HepG2 (cell line): ENCODE data around the gene FXYD6. TPM values are rescaled to one million over a fixed set of nuclear protein-coding genes. Genes with fewer than 3 reads are reported as not detected.
A peak's percentile ranks its signal among the peaks of the same experiment; 100 is the strongest.

Experiments
- AFF4 ChIP-seq: sonication (generic); formaldehyde crosslinking; IDR thresholded peaks from 2 replicates; pipeline ENCODE4 v1.4.0; 2020; ENCODE audit warnings: missing genetic modification reagents
- ARHGAP35 ChIP-seq: sonication (generic); formaldehyde crosslinking; IDR thresholded peaks from 2 replicates; pipeline ENCODE4 v1.9.0; 2022; ENCODE audit warnings: mild to moderate bottlenecking, inconsistent platforms, moderate library complexity, missing genetic modification reagents, borderline replicate concordance
- ETV5 ChIP-seq: IDR thresholded peaks from 2 replicates; pipeline ENCODE4 v1.6.1; 2018; ENCODE audit warnings: missing biosample characterization, missing genetic modification reagents, inconsistent platforms, borderline replicate concordance
- KDM3A ChIP-seq: IDR thresholded peaks from 2 replicates; pipeline ENCODE4 v1.6.1; 2018; ENCODE audit warnings: low read depth, missing compliant biosample characterization
- ONECUT2 ChIP-seq: sonication (generic); formaldehyde crosslinking; IDR thresholded peaks from 2 replicates; pipeline ENCODE4 v1.4.0; 2020; ENCODE audit warnings: missing genetic modification reagents
- PRDM15 ChIP-seq: sonication (generic); formaldehyde crosslinking; IDR thresholded peaks from 2 replicates; pipeline ENCODE4 v1.4.0; 2020; ENCODE audit warnings: missing genetic modification reagents
- SKIL ChIP-seq: sonication (generic); formaldehyde crosslinking; IDR thresholded peaks from 2 replicates; pipeline ENCODE4 v1.8.0; 2022; ENCODE audit warnings: missing genetic modification reagents, mild to moderate bottlenecking, moderate library complexity, borderline replicate concordance
- TEAD2 ChIP-seq: sonication (generic); formaldehyde crosslinking; IDR thresholded peaks from 2 replicates; pipeline ENCODE4 v1.9.0; 2021; ENCODE audit warnings: missing genetic modification reagents
- UBTF ChIP-seq: sonication (generic); formaldehyde crosslinking; IDR thresholded peaks from 2 replicates; pipeline ENCODE4 v1.4.0; 2020; ENCODE audit warnings: mild to moderate bottlenecking, missing genetic modification reagents
- ZFAT ChIP-seq: sonication (generic); formaldehyde crosslinking; conservative IDR thresholded peaks from 2 replicates; pipeline ENCODE4 v1.8.1; 2023; ENCODE audit warnings: missing genetic modification reagents, inconsistent platforms
- ZFP1 ChIP-seq: IDR thresholded peaks from 2 replicates; pipeline ENCODE4 v1.6.1; 2016
- ZKSCAN5 ChIP-seq: sonication (generic); formaldehyde crosslinking; IDR thresholded peaks from 2 replicates; pipeline ENCODE4 v1.5.1; 2020; ENCODE audit warnings: mild to moderate bottlenecking, missing genetic modification reagents
- ZKSCAN8 ChIP-seq: IDR thresholded peaks from 2 replicates; pipeline ENCODE4 v1.6.1; 2016; ENCODE audit warnings: borderline replicate concordance, missing genetic modification reagents, missing compliant biosample characterization
- ZMAT5 ChIP-seq: sonication (generic); formaldehyde crosslinking; IDR thresholded peaks from 2 replicates; pipeline ENCODE4 v1.5.0; 2020; ENCODE audit warnings: mild to moderate bottlenecking, low read depth, missing genetic modification reagents, borderline replicate concordance
- ZMYM3 ChIP-seq: sonication (generic); formaldehyde crosslinking; IDR thresholded peaks from 2 replicates; pipeline ENCODE4 v1.5.1; 2020; ENCODE audit warnings: mild to moderate bottlenecking, missing genetic modification reagents
- ZNF563 ChIP-seq: sonication (generic); formaldehyde crosslinking; IDR thresholded peaks from 2 replicates; pipeline ENCODE4 v1.8.0; 2022; ENCODE audit warnings: mild to moderate bottlenecking, moderate library complexity, missing genetic modification reagents
- polyA plus RNA-seq, 8 experiments: library from polyadenylated mRNA; depleted of rRNA in 3 of 8; stranded (reverse) in 7 of 8; unstranded in 1 of 8; fragments of >200 nt; fragmentation: Illumina TruSeq in 4 of 8; extraction: Trizol in 4 of 8; gene quantifications; 2 replicates each; pipeline versions ENCODE4 v1.2.1 to v1.2.3, GENCODE V29; 2011 to 2016; ENCODE audit warnings: low read depth in 4 of 8, missing spikeins in 1 of 8, mixed read lengths in 1 of 8; ENCODE audit not compliant: insufficient read depth in 1 of 8
- total RNA-seq, 5 experiments: library from RNA; depleted of rRNA; stranded (reverse); fragments of >200 nt; fragmentation: Illumina TruSeq; extraction: Trizol; gene quantifications; 2 replicates each; pipeline ENCODE4 v1.2.3, GENCODE V29; 2016; ENCODE audit warnings: low read depth in 1 of 5

Gene FXYD6
- total and polyA plus RNA-seq, 2 of the 13 experiments (the other 11 are each of a cell fraction or from before 2014, with no cell fraction given), result not detected

GRCh38 chr11:117824571-117825537 is 51.6 kb downstream of the FXYD6 start, which contains the start of gene FXYD2 (continued):
- TF ChIP-seq ARHGAP35 (CRISPR knock-in tag), result no peak
- TF ChIP-seq KDM3A (CRISPR knock-in tag), result no peak
- 0 out of 2 replicates have a peak, but pooled peaks have one; percentile 22 for TF ChIP-seq ZNF563
- no peak for TF ChIP-seq ZFAT (CRISPR knock-in tag)
- no peak for TF ChIP-seq ZKSCAN8 (CRISPR knock-in tag)
- TF ChIP-seq ZKSCAN5 (CRISPR knock-in tag), result no peak
- TF ChIP-seq TEAD2 (CRISPR knock-in tag), result no peak
- peak; percentile 38; the same call in 1 of the 2 replicates for TF ChIP-seq ETV5
- no peak for TF ChIP-seq ZMYM3
- no peak for TF ChIP-seq PRDM15 (CRISPR knock-in tag)
- TF ChIP-seq UBTF (CRISPR knock-in tag), result peak; percentile 48
- TF ChIP-seq ZFP1 (CRISPR knock-in tag), result no peak
- no peak for TF ChIP-seq ZMAT5
- TF ChIP-seq AFF4 (CRISPR knock-in tag), result no peak
- no peak for TF ChIP-seq SKIL (CRISPR knock-in tag)
- TF ChIP-seq ONECUT2 (CRISPR knock-in tag), result no peak
